Measurements from ENCODE around the gene EFCAB14. TPM values are rescaled to one million over a fixed set of nuclear protein-coding genes. Genes with fewer than 3 reads are reported as not detected.
"Not testable (repeated sequence)": the region's sequence is repeated elsewhere in the genome, so short reads cannot be mapped to it uniquely, and the experiment has no call there.

EFCAB14 gene
- total RNA-seq, 1 donor from 2014 or later: 50.7 TPM

- Histone ChIP-seq H3K79me2 (ENCODE audit: insufficient read depth, low read length) (no peaks in the 10 kb centered on the region), H3K4me1 (ENCODE audit: insufficient read depth, low read length) (no peaks in the 10 kb centered on the region), H3K36me3 (ENCODE audit: insufficient read depth, low read length) (peaks cover 13% of the 10 kb centered on the region), H2AFZ (ENCODE audit: low read depth, low read length) (no peak overlapping the region), H3K27me3 (ENCODE audit: insufficient read depth, low read length) (no peaks in the 10 kb centered on the region), H3K27ac (ENCODE audit: low read depth, low read length) (no peak overlapping the region), H3K9ac (ENCODE audit: low read length) (no peak overlapping the region), H4K20me1 (ENCODE audit: insufficient read depth, low read length) (no peaks in the 10 kb centered on the region), H3K4me2 (ENCODE audit: low read length) (peak overlapping the region; percentile 2), H3K4me3 (ENCODE audit: insufficient read depth, low read depth, low read length) (no peak overlapping the region), H3K9me3 (ENCODE audit: insufficient read depth, low read depth, low read length) (no peaks in the 10 kb centered on the region)
- H3K4me1 Mint-ChIP-seq (ENCODE audit: low read depth, unreplicated experiment): peaks cover 12% of the 10 kb centered on the region
- no peak for TF ChIP-seq EZH2 (IDR thresholded peaks at IDR 0.05; ENCODE audit: insufficient read depth, low read length)
- TF ChIP-seq, protein P1, sequence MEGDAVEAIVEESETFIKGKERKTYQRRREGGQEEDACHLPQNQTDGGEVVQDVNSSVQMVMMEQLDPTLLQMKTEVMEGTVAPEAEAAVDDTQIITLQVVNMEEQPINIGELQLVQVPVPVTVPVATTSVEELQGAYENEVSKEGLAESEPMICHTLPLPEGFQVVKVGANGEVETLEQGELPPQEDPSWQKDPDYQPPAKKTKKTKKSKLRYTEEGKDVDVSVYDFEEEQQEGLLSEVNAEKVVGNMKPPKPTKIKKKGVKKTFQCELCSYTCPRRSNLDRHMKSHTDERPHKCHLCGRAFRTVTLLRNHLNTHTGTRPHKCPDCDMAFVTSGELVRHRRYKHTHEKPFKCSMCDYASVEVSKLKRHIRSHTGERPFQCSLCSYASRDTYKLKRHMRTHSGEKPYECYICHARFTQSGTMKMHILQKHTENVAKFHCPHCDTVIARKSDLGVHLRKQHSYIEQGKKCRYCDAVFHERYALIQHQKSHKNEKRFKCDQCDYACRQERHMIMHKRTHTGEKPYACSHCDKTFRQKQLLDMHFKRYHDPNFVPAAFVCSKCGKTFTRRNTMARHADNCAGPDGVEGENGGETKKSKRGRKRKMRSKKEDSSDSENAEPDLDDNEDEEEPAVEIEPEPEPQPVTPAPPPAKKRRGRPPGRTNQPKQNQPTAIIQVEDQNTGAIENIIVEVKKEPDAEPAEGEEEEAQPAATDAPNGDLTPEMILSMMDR (IDR thresholded peaks at IDR 0.05; ENCODE audit: insufficient read depth, low read depth, low read length): no peak
- H3K4me3 Mint-ChIP-seq (ENCODE audit: unreplicated experiment): no peak overlapping the region
- H3K36me3 Mint-ChIP-seq (ENCODE audit: low read depth, unreplicated experiment): peaks cover 26% of the 10 kb centered on the region
- H3K27ac Mint-ChIP-seq (ENCODE audit: unreplicated experiment): no peak overlapping the region
- no peaks in the 10 kb centered on the region for H3K27me3 Mint-ChIP-seq (ENCODE audit: low read depth, unreplicated experiment)
- peak; percentile 39 for DNase-seq (ENCODE audit: low read depth)
- H3K9me3 Mint-ChIP-seq (ENCODE audit: unreplicated experiment): no peaks in the 10 kb centered on the region
- no peak for FAIRE-seq
Measured at GRCh38 chr1:46653405-46653958, 65.4 kb downstream of the EFCAB14 start.

- Histone ChIP-seq H3K4me2 (ENCODE audit: low read length) (no peak overlapping the region), H3K36me3 (ENCODE audit: insufficient read depth, low read length) (peaks cover 9% of the 10 kb centered on the region), H3K4me3 (ENCODE audit: insufficient read depth, low read depth, low read length) (no peak overlapping the region), H3K27ac (ENCODE audit: low read depth, low read length) (no peak overlapping the region), H3K27me3 (ENCODE audit: insufficient read depth, low read length) (no peaks in the 10 kb centered on the region), H2AFZ (ENCODE audit: low read depth, low read length) (no peak overlapping the region), H3K9me3 (ENCODE audit: insufficient read depth, low read depth, low read length) (no peaks in the 10 kb centered on the region), H4K20me1 (ENCODE audit: insufficient read depth, low read length) (no peaks in the 10 kb centered on the region), H3K79me2 (ENCODE audit: insufficient read depth, low read length) (no peaks in the 10 kb centered on the region), H3K9ac (ENCODE audit: low read length) (no peak overlapping the region), H3K4me1 (ENCODE audit: insufficient read depth, low read length) (no peaks in the 10 kb centered on the region)
- no peak overlapping the region for H3K27ac Mint-ChIP-seq (ENCODE audit: unreplicated experiment)
- TF ChIP-seq, protein P1 (IDR thresholded peaks at IDR 0.05; ENCODE audit: insufficient read depth, low read depth, low read length): no peak
- TF ChIP-seq EZH2 (IDR thresholded peaks at IDR 0.05; ENCODE audit: insufficient read depth, low read length): no peak
- H3K9me3 Mint-ChIP-seq (ENCODE audit: unreplicated experiment): peaks cover under 1% of the 10 kb centered on the region
- H3K4me1 Mint-ChIP-seq (ENCODE audit: low read depth, unreplicated experiment): peaks cover 12% of the 10 kb centered on the region
- no peaks in the 10 kb centered on the region for H3K27me3 Mint-ChIP-seq (ENCODE audit: low read depth, unreplicated experiment)
- FAIRE-seq: no peak
- DNase-seq (ENCODE audit: low read depth): no peak
- no peak overlapping the region for H3K4me3 Mint-ChIP-seq (ENCODE audit: unreplicated experiment)
- H3K36me3 Mint-ChIP-seq (ENCODE audit: low read depth, unreplicated experiment): peaks cover 26% of the 10 kb centered on the region
Measured at GRCh38 chr1:46652321-46653100, 66.4 kb downstream of the EFCAB14 start.

GRCh38 chr1:46651152-46651551 lies 67.8 kb downstream of the EFCAB14 start:
- not testable (repeated sequence) for H3K4me3 Mint-ChIP-seq (ENCODE audit: unreplicated experiment); H3K4me3 ChIP-seq (ENCODE audit: insufficient read depth, low read depth, low read length); H3K9me3 Mint-ChIP-seq (ENCODE audit: unreplicated experiment); FAIRE-seq; H2AFZ ChIP-seq (ENCODE audit: low read depth, low read length); H3K9me3 ChIP-seq (ENCODE audit: insufficient read depth, low read depth, low read length); H3K9ac ChIP-seq (ENCODE audit: low read length); H3K27me3 ChIP-seq (ENCODE audit: insufficient read depth, low read length); H3K27ac ChIP-seq (ENCODE audit: low read depth, low read length); H4K20me1 ChIP-seq (ENCODE audit: insufficient read depth, low read length); DNase-seq (ENCODE audit: low read depth); H3K79me2 ChIP-seq (ENCODE audit: insufficient read depth, low read length); H3K27me3 Mint-ChIP-seq (ENCODE audit: low read depth, unreplicated experiment); H3K4me1 ChIP-seq (ENCODE audit: insufficient read depth, low read length); H3K4me2 ChIP-seq (ENCODE audit: low read length); H3K27ac Mint-ChIP-seq (ENCODE audit: unreplicated experiment)
- peaks cover 31% of the 10 kb centered on the region for H3K36me3 Mint-ChIP-seq (ENCODE audit: low read depth, unreplicated experiment)
- peaks cover 14% of the 10 kb centered on the region for H3K4me1 Mint-ChIP-seq (ENCODE audit: low read depth, unreplicated experiment)
- peaks cover 11% of the 10 kb centered on the region for H3K36me3 ChIP-seq (ENCODE audit: insufficient read depth, low read length)
